NT2/D1 (cell line): Measurements from ENCODE around the gene ELF3.

ENCODE experiments used
- DNase-seq: peaks from one replicate; pipeline ENCODE4 v3.0.0-alpha.2; 2011; ENCODE audit warnings: low read depth, low spot score
- H3K27me3 ChIP-seq: 2 replicates; pipeline ENCODE4 v1.6.0; 2011; ENCODE audit warnings: mild to moderate bottlenecking; ENCODE audit not compliant: insufficient read length, insufficient read depth
- H3K36me3 ChIP-seq: 2 replicates; pipeline ENCODE4 v1.6.1; 2011; ENCODE audit warnings: mild to moderate bottlenecking, low read length, mixed read lengths; ENCODE audit not compliant: insufficient read depth, insufficient read length
- H3K4me1 ChIP-seq: 2 replicates; pipeline ENCODE4 v1.5.1; 2011; ENCODE audit not compliant: insufficient read depth, insufficient read length
- H3K4me3 ChIP-seq: 2 replicates; pipeline ENCODE4 v1.5.1; 2011; ENCODE audit warnings: low read depth; ENCODE audit not compliant: insufficient read length
- H3K9ac ChIP-seq: 2 replicates; pipeline ENCODE4 v1.6.0; 2011; ENCODE audit warnings: low read depth; ENCODE audit not compliant: insufficient read length
- H3K9me3 ChIP-seq: 2 replicates; pipeline ENCODE4 v1.5.1; 2011; ENCODE audit warnings: mild to moderate bottlenecking, low read length; ENCODE audit not compliant: insufficient read depth
- SUZ12 ChIP-seq: IDR thresholded peaks from 2 replicates; pipeline ENCODE4 v1.6.1; 2011; ENCODE audit not compliant: insufficient read length, insufficient read depth; ENCODE audit errors: extremely low read depth
- YY1 ChIP-seq: IDR thresholded peaks from 2 replicates; pipeline ENCODE4 v1.6.1; 2011; ENCODE audit not compliant: insufficient read length, insufficient read depth
- ZNF274 ChIP-seq: IDR thresholded peaks from 2 replicates; pipeline ENCODE4 v1.6.1; 2011; ENCODE audit warnings: mild to moderate bottlenecking, low read depth, low read length

The ELF3 gene

DNA sequence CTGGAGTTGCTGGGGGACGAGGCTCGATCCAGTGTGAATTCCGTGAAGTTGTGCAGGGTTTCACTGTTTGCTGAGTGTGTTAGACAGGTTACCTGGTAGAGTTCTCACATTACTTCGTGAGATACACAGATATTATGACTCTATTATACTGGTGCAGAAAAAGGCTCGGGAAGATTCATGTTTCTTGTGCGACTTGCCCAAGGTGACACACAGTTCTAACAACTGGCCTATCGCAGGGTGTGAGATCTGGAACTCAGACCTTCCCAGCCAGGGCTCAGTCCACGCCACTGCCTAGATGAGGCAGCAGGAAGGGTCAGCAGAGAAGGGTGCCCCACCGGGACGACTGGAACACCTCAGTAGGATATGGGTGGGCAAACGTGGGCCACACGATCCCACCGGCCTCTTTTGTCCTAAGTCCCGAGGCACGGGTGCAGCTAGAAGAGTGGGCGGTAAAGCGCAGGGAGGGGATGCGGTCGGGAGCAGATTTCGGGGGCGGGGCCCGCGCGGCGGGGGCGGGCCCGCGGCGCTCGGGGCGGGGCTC is 28.2 kb upstream of the ELF3 start:
- peak overlapping the region; percentile 99 for H3K9ac ChIP-seq
- peak overlapping the region; percentile 95 for H3K4me3 ChIP-seq
- peaks cover 13% of the 10 kb centered on the region for H3K27me3 ChIP-seq
- peaks cover 3% of the 10 kb centered on the region for H3K4me1 ChIP-seq
- TF ChIP-seq ZNF274 (no peak), YY1 (no peak), SUZ12 (no peak)
- no peak for DNase-seq
- no peaks in the 10 kb centered on the region for H3K9me3 ChIP-seq
- H3K36me3 ChIP-seq: peaks cover 14% of the 10 kb centered on the region

DNA sequence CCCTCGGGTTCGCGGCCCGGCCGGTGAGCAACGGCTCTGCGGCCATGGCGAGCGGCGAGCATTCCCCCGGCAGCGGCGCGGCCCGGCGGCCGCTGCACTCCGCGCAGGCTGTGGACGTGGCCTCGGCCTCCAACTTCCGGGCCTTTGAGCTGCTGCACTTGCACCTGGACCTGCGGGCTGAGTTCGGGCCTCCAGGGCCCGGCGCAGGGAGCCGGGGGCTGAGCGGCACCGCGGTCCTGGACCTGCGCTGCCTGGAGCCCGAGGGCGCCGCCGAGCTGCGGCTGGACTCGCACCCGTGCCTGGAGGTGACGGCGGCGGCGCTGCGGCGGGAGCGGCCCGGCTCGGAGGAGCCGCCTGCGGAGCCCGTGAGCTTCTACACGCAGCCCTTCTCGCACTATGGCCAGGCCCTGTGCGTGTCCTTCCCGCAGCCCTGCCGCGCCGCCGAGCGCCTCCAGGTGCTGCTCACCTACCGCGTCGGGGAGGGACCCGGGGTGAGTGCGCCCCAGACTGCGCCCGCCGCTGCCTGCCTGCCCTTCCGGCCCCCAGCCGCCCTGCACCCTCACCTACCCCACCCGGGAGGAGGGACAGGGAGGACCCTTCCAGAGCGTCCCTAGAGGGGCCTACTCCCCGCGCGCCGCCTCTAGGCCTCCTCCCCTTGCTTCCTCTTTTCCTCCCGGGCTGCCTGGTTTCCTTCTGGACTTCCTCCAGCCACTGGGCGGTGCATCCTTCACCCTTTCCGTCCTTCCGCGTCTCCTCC is 27.6 kb upstream of the ELF3 start, which contains the start of gene RNPEP:
RNPEP (plus strand) TSS at position 26 of the 757 bp plus-strand sequence; CDS start at position 45, 19 bp downstream.
- Histone ChIP-seq H3K9me3 (no peaks in the 10 kb centered on the region), H3K27me3 (peaks cover 13% of the 10 kb centered on the region), H3K4me1 (peaks cover 3% of the 10 kb centered on the region), H3K4me3 (peak within 1 kb of the TSS; percentile 95), H3K9ac (peak within 1 kb of the TSS; percentile 99), H3K36me3 (peaks cover 14% of the 10 kb centered on the region)
- peak; percentile 43 for DNase-seq
- TF ChIP-seq YY1 (peak; percentile 12), SUZ12 (no peak)

DNA sequence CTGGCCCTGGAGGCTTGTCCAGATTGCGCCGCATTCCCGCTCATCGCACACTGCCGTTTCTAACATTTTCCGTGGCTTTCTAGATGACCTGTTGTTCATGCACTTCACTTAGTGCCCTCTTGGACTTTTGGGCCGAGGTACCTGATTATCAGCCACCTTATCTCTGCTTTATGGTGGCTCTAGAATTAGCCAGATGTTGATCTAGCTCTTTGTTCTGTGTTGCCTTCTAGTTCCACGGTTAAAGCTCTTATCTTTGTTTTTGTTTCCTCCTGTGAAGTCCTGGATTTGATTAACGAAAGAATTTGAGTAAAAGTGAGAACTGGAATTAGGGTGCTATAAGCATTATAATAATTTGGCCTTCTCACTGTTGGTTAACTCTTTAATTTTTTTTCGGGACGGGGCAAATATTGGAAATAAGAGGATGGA is 27.0 kb upstream of the ELF3 start:
- Histone ChIP-seq H3K4me3 (peak overlapping the region; percentile 95), H3K9ac (peak overlapping the region; percentile 99), H3K27me3 (peaks cover 13% of the 10 kb centered on the region), H3K4me1 (peaks cover 3% of the 10 kb centered on the region), H3K9me3 (no peaks in the 10 kb centered on the region), H3K36me3 (peaks cover 19% of the 10 kb centered on the region)
- DNase-seq: no peak
- TF ChIP-seq SUZ12: no peak
- TF ChIP-seq YY1: no peak
- TF ChIP-seq ZNF274: no peak

DNA sequence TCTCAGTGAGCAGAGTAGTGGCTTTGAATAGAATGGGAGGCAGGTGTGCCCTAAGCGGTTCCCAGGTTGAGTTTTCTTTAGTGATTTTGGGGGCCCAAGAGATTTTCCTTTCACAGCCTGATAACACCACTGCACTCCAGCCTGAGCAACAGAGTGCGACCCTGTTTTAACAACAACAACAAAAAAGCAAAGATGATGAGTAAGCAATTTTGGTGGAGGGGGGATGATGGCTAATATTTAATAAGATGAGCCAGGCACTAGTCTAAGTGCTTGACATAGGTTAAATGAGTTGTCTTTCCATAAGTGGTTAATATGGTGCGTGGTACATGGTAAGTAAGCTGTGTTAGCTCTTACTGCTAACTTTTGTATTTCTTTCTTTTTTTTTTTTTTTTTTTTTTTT is 25.9 kb upstream of the ELF3 start:
- H3K4me3 ChIP-seq: no peak overlapping the region
- H3K36me3 ChIP-seq: peaks cover 29% of the 10 kb centered on the region
- peaks cover 13% of the 10 kb centered on the region for H3K27me3 ChIP-seq
- peak overlapping the region; percentile 17 for H3K9ac ChIP-seq
- no peaks in the 10 kb centered on the region for H3K9me3 ChIP-seq
- DNase-seq: no peak
- no peak for TF ChIP-seq ZNF274
- no peak for TF ChIP-seq YY1
- TF ChIP-seq SUZ12: no peak
- peaks cover 3% of the 10 kb centered on the region for H3K4me1 ChIP-seq

DNA sequence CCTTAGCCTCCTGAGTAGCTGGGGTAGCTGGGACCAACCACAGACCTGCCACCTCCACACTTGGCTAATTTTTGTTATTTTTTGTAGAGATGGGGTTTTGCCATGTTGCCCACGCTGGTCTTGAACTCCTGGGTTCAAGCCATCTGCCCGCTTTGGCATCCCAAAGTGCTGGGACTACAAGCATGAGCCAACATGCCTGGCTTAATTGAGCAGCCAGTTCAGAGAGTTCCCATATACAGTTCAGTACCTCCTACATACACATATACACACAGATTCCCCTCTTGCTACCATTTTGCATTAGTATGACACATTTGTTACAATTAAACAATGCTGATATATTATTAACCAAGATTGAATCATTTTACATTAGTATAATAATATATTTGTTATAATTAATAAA is 25.0 kb upstream of the ELF3 start:
- Histone ChIP-seq H3K4me1 (peaks cover 3% of the 10 kb centered on the region), H3K36me3 (peaks cover 37% of the 10 kb centered on the region), H3K9ac (no peak overlapping the region), H3K27me3 (peaks cover 13% of the 10 kb centered on the region), H3K4me3 (no peak overlapping the region), H3K9me3 (no peaks in the 10 kb centered on the region)
- no peak for TF ChIP-seq ZNF274
- TF ChIP-seq SUZ12: no peak
- no peak for TF ChIP-seq YY1
- no peak for DNase-seq

DNA sequence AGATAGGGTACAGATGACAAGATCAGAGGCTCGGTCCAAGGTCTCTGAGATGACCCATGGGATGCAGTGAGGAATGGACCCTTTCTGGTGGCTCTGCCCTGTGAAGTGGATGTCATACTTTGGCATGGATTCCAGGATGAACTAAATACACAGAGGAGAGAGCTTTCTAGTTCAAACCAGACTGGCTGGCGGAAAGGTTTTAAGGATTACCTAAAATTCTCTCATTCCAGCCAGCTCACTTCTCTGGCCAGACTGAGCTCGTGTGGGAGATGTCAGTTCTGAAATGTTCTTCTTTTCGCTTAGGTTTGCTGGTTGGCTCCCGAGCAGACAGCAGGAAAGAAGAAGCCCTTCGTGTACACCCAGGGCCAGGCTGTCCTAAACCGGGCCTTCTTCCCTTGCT is 21.8 kb upstream of the ELF3 start:
- TF ChIP-seq SUZ12: no peak
- TF ChIP-seq ZNF274: no peak
- TF ChIP-seq YY1: no peak
- H3K4me3 ChIP-seq: no peak overlapping the region
- no peaks in the 10 kb centered on the region for H3K9me3 ChIP-seq
- DNase-seq: no peak
- H3K4me1 ChIP-seq: no peaks in the 10 kb centered on the region
- H3K36me3 ChIP-seq: peaks cover 64% of the 10 kb centered on the region
- no peak overlapping the region for H3K9ac ChIP-seq
- no peaks in the 10 kb centered on the region for H3K27me3 ChIP-seq

DNA sequence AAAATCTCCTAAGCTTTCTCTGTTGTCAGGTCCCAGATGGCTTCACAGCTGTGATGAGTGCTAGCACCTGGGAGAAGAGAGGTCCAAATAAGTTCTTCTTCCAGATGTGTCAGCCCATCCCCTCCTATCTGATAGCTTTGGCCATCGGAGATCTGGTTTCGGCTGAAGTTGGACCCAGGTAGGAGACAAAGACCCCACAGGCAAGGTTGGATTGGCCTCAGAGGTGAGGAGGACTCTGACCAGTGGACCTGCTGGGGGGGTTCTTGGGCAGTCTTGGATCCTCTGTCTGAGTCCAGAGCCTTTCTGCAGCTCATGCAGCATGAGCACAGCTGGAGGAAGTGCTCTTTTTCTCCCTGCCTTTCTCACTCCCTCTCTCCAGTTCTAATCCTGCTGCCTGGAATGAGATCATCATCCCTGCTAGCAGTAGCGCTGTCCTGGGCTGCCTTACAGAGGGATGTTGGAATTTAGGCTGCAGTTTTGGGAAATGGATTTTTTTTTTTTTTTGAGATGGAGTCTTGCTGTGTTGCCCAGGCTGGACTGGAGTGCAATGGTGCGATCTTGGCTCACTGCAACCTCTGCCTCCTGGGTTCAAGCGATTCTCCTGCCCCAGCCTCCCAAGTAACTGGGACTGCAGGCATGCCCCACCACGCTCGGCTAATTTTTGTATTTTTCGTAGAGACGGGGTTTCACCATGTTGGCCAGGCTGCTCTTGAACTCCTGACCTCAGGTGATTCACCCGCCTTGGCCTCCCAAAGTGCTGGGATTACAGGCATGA is 20.8 kb upstream of the ELF3 start:
- Histone ChIP-seq H3K9me3 (no peaks in the 10 kb centered on the region), H3K9ac (no peak overlapping the region), H3K4me1 (no peaks in the 10 kb centered on the region), H3K27me3 (no peaks in the 10 kb centered on the region), H3K4me3 (no peak overlapping the region), H3K36me3 (peaks cover 68% of the 10 kb centered on the region)
- DNase-seq: no peak
- TF ChIP-seq ZNF274 (no peak), SUZ12 (no peak), YY1 (no peak)
